NCI-H2196 treated with DMSO at 0.1 percent for 48 hours (cell line): ENCODE results near the gene GNL3.
"Not testable (repeated sequence)": the region's sequence is repeated elsewhere in the genome, so short reads cannot be mapped to it uniquely, and the experiment has no call there.

Experiments
- DNase-seq: peaks from one replicate; lab custom pipeline; 2025; ENCODE audit not compliant: unreplicated experiment; lab: John Stamatoyannopoulos, UW

GNL3 gene

GRCh38 chr3:52715714-52716305, 30.0 kb downstream of the GNL3 start:
- DNase-seq = no peak

- DNase-seq = no peak
Observed at GRCh38 chr3:52719618-52720017, 33.8 kb downstream of the GNL3 start.

GRCh38 chr3:52721002-52721729, 35.3 kb downstream of the GNL3 start:
- DNase-seq = no peak

- DNase-seq = no peak
Observed at GRCh38 chr3:52721730-52722008, 35.8 kb downstream of the GNL3 start.

DNA sequence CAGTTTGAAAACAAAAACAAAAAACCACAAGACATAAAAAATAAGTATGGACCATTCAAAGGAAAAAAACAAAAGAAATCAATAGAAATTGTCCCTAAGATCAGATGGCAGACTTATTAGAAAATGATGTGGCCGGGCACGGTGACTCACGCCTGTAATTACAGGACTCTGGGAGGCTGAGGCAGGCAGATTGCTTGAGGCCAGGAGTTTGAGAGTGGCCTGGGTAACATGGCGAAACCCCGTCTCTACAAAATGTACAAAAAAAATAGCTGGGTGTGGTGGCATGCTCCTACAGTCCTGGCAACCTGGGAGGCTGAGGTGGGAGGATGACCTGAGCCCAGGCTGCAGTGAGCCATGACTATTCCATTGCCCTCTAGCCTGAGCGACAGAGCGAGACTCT, 36.7 kb downstream of the GNL3 start:
- no peak for DNase-seq

GRCh38 chr3:52723935-52724334, 38.1 kb downstream of the GNL3 start:
- DNase-seq = no peak

DNA sequence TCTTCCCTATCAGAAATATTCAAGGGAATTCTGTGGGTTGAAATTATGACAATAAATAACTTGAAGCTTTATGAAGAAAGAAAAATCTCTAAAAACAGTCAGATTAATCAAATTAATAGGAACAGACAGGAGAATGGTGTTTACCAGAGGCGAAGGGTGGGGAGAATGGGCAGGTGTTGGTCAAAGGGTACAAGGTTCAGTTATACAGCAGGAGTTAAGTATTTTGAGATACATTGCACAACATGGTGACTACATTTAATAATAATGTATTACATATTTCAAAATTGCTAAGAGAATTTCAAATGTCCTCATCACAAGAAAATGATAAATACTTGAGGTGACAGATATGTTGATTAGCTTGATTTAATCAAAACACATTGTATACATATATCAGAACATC, 38.7 kb downstream of the GNL3 start:
- no peak for DNase-seq

GRCh38 chr3:52728753-52729152, 42.9 kb downstream of the GNL3 start:
- not testable (repeated sequence) for DNase-seq

DNA sequence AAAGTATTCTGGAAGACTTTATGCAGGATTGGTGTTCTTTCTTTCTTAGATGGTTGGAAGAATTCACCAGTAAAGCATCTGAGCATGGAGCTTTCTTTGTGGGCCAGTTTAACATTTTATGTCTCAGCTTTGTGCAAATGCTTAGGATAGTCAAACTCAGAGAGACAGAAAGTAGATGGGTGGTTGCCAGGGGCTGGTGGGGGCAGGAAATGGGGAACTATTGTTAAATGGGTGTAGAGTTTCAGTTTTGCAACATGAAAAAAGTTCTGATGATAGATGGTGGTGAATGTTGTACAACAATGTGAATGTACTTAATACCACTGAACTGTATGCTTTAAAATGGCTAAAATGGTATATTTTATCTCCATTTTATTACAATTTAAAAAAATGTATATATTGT, 44.8 kb downstream of the GNL3 start:
- no peak for DNase-seq

GRCh38 chr3:52731590-52731989, 45.8 kb downstream of the GNL3 start:
- no peak for DNase-seq

DNA sequence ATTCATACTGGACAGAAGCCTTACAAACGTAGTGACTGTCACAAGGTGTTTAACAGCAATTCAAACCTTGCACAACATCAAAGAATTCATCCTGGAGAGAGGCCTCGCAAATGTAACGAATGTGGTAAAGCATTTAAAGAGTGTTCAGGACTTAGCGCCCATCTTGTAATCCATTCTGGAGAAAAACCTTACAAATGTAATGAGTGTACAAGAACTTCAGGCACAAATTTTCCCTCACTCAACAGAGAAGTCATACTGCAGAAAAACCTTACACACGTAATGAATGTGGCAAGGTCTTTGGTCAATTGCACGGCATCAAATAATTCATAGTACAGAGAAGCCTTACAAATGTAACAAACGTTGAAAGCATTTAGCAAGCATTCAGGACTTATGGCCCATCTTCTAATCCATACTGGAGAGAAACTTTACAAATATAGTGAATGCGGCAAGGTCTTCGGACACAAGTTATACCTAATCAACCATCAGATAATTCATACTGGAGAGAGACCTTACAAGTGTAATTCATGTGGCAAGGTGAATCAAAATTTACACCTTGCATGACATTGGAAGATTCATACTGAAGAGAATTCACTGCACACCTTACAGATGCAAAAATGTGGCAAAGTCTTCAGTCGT, 47.5 kb downstream of the GNL3 start:
- no peak for DNase-seq

DNA sequence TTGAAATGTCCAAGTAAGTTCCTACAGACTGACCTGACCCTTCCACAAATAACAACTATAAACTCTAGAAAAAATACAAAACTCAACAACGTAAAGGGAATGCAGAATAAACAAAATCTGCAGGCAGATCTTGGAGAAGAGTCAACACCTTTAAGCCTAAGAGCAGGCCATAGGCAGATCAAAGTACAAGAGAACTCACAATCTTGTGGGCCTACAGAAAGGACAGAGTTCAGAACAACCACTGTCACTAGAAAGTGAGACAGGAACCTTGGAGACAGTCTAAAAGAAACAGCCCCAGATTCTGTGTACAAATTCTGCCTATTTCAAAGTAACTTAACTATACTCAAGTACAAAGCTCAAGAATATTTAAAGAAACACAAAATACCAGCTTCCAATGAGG, 53.9 kb downstream of the GNL3 start:
- DNase-seq = no peak

DNA sequence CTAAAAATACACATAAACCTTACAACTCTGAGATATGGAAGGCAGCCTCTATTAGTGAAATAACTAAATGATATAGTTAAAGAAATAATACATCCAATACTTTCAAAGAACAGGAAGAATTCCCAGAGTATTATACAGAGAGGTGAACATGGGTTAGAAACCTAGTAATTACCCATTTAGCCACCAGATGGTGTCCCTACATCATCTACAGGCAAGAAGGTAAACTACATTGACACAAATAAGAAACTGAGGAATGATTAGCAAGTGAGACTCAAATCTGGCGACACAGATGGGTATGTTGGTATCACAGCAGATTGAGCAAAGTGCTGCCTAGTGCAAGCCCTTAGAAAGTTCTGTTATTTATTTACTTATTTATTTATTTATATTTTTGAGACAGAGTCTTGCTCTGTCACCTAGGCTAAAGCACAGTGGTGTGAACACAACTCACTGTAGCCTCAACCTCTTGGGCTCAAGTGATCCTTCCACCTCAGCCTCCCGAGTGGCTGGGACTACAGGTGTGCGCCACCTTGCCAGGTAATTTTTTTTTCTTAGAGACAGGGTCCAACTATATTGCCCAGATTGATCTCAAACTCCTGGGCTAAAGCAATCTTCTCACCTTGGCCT, 56.7 kb downstream of the GNL3 start:
- DNase-seq = no peak

GRCh38 chr3:52743152-52743551, 57.3 kb downstream of the GNL3 start:
- DNase-seq = no peak

GRCh38 chr3:52743721-52744120, 57.9 kb downstream of the GNL3 start:
- DNase-seq = no peak
